Stimulated activated CD8-positive, alpha-beta memory T cell treated with anti-CD3 and anti-CD28 coated beads, Interleukin-4, amount 100 ng/mL, for 48 hours (primary cell): ENCODE results near the gene TNNC2.

Experiments
- DNase-seq: peaks from one replicate; pipeline ENCODE4 v3.0.0-alpha.2; 2020

The TNNC2 gene

GRCh38 chr20:45779011-45779915, 47.8 kb downstream of the TNNC2 start:
- no peak for DNase-seq

GRCh38 chr20:45776931-45777330, 50.2 kb downstream of the TNNC2 start:
- DNase-seq = no peak

GRCh38 chr20:45775411-45775810, 51.7 kb downstream of the TNNC2 start:
- DNase-seq = no peak

GRCh38 chr20:45774945-45775344, 52.2 kb downstream of the TNNC2 start:
- DNase-seq = no peak
